Mammary epithelial cell (primary cell): Measurements from ENCODE around the gene TIPARP.

Experiments used
- CTCF ChIP-seq, 2 donors: IDR thresholded peaks in 1 of 2; conservative IDR thresholded peaks in 1 of 2; 2 replicates each; pipeline ENCODE4 v1.5.1; 2011 to 2012; ENCODE audit warnings: inconsistent platforms in 2 of 2, low read length in 2 of 2, mild to moderate bottlenecking in 2 of 2, control low read depth in 1 of 2, low read depth in 1 of 2; ENCODE audit not compliant: insufficient read depth in 1 of 2; ENCODE audit errors: extremely low read depth in 1 of 2
- EZH2 ChIP-seq: IDR thresholded peaks from 2 replicates; pipeline ENCODE4 v1.6.1; 2012; ENCODE audit warnings: low read length, inconsistent platforms, borderline replicate concordance

- TF ChIP-seq CTCF (conservative IDR thresholded peaks at IDR 0.05 in 1 of 2, IDR thresholded peaks at IDR 0.05 in 1 of 2; ENCODE audit: extremely low read depth in 1 of 2, insufficient read depth in 1 of 2, low read depth in 1 of 2, low read length in 2 of 2) (no peak), EZH2 (no peak)
Observed at GRCh38 chr3:156687023-156687422, 12.6 kb downstream of the TIPARP start.
